Tibial artery (tissue), 4 donors: ENCODE data around the gene CYTH1.
A peak's percentile ranks its signal among the peaks of the same experiment; 100 is the strongest.

Source experiments
- DNase-seq, 2 donors: peaks; one replicate each; pipeline ENCODE4 v3.0.0-alpha.2; 2019
- H3K27ac ChIP-seq, 2 donors: fragments of 200-600 bp; sonication (generic) in 1 of 2; 1 replicate in 1 of 2; 2 replicates in 1 of 2; pipeline ENCODE4 v1.5.1; 2018 to 2019; ENCODE audit warnings: mild to moderate bottlenecking in 1 of 2
- H3K27me3 ChIP-seq, 2 donors: fragments of 200-600 bp; sonication (generic) in 1 of 2; one replicate each; pipeline versions ENCODE4 v1.5.1 to v1.6.0; 2016 to 2019
- H3K36me3 ChIP-seq, 3 donors: fragments of 200-600 bp; sonication (generic) in 2 of 3; one replicate each; pipeline ENCODE4 v1.5.1; 2016 to 2019; ENCODE audit warnings: mild to moderate bottlenecking in 2 of 3
- H3K4me1 ChIP-seq, 4 donors: fragments of 200-600 bp; sonication (generic) in 2 of 4; 1 replicate in 3 of 4; 2 replicates in 1 of 4; pipeline ENCODE4 v1.5.1; 2016 to 2019
- H3K4me3 ChIP-seq, 2 donors: fragments of 200-600 bp; sonication (generic) in 1 of 2; 1 replicate in 1 of 2; 2 replicates in 1 of 2; pipeline ENCODE4 v1.5.1; 2018 to 2019; ENCODE audit warnings: mild to moderate bottlenecking in 2 of 2
- H3K9me3 ChIP-seq, 3 donors: fragments of 200-600 bp; sonication (generic) in 1 of 3; one replicate each; pipeline ENCODE4 v1.5.1; 2016 to 2019
- intact Hi-C: fragments of 100-400 bp; cut with DNase I; formaldehyde crosslinking; loops from one replicate; pipeline ENCODE4 v1.15.0; 2023; ENCODE audit warnings: low total_unique reads
- TF ChIP-seq, protein P1 (sequence below), 2 experiments: fragments of 200-600 bp in 1 of 2; fragments of 450-650 bp in 1 of 2; IDR thresholded peaks; one replicate each; pipeline ENCODE4 v1.5.1; 2017 to 2019; ENCODE audit warnings: antibody characterized with exemption in 2 of 2, mild to moderate bottlenecking in 1 of 2, moderate library complexity in 1 of 2

The CYTH1 gene

DNA sequence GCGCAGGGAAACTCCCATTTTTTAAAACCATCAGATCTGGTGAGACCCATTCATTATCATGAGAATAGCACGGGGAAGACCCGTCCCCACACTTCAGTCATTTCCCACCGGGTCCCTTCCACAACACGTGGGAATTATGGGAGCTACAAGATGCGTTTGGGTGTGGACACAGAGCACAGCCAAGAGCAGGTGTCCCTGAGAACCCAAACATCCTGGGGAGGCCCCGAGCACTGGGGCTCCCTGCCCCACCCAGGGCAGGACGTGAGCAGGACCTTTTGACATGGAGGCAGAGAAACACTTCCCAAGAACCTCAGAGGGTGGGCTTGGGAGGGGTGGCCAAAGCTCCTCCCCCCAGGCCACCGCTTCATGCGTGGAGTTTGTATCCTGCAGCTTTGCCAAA, 115.0 kb downstream of the CYTH1 start:
- Histone ChIP-seq H3K27me3 (no peaks in the 10 kb centered on the region), H3K9me3 (no peaks in the 10 kb centered on the region), H3K27ac (no peak overlapping the region), H3K4me3 (no peak overlapping the region), H3K4me1 (peaks cover 0 to 6% (median 0%) of the 10 kb centered on the region in 4 donors), H3K36me3 (no peaks in the 10 kb centered on the region)
- intact Hi-C loops: no loop called here
- DNase-seq: no peak
- TF ChIP-seq, protein P1, sequence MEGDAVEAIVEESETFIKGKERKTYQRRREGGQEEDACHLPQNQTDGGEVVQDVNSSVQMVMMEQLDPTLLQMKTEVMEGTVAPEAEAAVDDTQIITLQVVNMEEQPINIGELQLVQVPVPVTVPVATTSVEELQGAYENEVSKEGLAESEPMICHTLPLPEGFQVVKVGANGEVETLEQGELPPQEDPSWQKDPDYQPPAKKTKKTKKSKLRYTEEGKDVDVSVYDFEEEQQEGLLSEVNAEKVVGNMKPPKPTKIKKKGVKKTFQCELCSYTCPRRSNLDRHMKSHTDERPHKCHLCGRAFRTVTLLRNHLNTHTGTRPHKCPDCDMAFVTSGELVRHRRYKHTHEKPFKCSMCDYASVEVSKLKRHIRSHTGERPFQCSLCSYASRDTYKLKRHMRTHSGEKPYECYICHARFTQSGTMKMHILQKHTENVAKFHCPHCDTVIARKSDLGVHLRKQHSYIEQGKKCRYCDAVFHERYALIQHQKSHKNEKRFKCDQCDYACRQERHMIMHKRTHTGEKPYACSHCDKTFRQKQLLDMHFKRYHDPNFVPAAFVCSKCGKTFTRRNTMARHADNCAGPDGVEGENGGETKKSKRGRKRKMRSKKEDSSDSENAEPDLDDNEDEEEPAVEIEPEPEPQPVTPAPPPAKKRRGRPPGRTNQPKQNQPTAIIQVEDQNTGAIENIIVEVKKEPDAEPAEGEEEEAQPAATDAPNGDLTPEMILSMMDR (IDR thresholded peaks at IDR 0.05): no peak

DNA sequence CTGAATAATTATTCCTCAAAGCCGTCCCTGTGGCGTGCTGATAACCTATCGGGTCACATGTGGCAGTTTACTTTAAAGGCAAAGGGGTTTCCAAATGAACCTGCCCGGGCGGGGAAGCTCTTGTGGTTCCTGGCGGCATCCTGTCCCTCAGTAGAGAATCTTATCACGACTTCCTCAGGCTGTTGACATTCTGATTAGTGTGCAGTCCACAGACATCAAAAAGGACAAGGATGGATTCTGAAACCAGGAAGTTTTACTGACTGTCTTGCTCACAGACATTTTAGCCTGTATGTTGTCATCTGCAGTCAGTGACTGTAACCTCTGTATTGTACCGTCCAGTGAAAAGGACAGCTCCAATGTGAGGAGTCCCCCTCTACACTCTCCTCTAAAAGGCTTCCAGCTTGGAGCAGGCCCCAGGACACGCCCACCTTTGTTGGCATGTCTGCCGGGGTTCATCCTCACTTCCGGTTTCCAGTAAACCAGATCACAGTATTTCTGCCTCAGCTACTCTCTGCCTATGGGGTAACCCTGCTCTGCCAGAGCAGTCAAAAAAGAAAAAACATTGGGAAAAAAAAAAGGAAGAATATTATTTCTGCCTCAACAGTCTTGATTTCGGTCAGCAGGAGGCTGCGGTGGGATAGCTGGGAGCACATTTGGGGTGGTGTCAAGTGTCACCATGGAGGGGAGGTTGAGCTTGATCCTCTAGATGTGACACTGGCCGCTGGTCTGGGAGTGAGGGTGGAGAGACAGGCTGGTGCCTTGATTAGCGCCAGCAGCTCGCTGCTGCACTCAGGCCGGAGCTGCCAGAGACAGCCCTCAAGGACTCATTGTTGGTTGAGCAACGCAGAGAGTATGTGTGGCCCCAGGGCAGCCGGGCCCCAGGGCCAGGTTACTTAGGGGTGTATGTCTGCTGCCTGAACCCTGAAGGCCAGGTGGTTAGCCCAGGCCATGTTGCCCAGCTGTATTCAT, 115.8 kb downstream of the CYTH1 start:
- H3K27ac ChIP-seq: no peak overlapping the region
- peak in 1 of 2 donors; percentile 51 for DNase-seq
- no peaks in the 10 kb centered on the region for H3K9me3 ChIP-seq
- intact Hi-C loops: no loop called here
- peaks cover 0 to 6% (median 0%) of the 10 kb centered on the region in 4 donors for H3K4me1 ChIP-seq
- TF ChIP-seq, protein P1 (IDR thresholded peaks at IDR 0.05): no peak
- no peaks in the 10 kb centered on the region for H3K36me3 ChIP-seq
- no peak overlapping the region for H3K4me3 ChIP-seq
- no peaks in the 10 kb centered on the region for H3K27me3 ChIP-seq

DNA sequence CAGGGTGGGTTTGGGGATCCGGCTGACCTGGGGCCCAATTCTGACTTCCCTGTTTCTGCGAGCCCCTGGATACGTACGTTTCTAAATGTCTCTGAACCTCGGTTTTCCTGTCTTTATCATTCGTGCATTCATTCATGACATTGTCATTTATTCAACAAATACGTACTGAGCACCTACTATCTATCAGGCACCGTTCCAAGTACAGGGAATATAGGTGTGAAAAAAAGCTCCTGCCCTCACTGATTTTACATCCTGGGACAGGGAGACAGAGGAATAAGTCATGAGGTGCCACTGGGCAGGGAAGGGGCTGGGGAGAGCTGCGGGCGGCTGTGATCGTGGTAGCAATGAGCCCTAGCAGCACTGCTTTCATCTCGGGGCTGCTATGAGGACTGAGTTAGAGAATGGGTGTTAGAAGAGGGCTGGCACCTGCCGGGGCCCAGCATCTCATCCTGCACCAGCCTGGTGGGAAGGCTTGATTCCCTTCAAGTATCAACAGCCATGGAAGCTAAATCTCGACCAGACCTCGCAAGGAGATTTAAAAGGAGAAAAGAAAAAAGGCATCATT, 116.6 kb downstream of the CYTH1 start:
- no peak for DNase-seq
- Histone ChIP-seq H3K4me3 (no peak overlapping the region), H3K36me3 (no peaks in the 10 kb centered on the region), H3K27me3 (no peaks in the 10 kb centered on the region), H3K4me1 (peaks cover 0 to 6% (median 0%) of the 10 kb centered on the region in 4 donors), H3K9me3 (no peaks in the 10 kb centered on the region), H3K27ac (no peak overlapping the region)
- intact Hi-C loops: no loop called here
- TF ChIP-seq, protein P1 (IDR thresholded peaks at IDR 0.05): no peak

DNA sequence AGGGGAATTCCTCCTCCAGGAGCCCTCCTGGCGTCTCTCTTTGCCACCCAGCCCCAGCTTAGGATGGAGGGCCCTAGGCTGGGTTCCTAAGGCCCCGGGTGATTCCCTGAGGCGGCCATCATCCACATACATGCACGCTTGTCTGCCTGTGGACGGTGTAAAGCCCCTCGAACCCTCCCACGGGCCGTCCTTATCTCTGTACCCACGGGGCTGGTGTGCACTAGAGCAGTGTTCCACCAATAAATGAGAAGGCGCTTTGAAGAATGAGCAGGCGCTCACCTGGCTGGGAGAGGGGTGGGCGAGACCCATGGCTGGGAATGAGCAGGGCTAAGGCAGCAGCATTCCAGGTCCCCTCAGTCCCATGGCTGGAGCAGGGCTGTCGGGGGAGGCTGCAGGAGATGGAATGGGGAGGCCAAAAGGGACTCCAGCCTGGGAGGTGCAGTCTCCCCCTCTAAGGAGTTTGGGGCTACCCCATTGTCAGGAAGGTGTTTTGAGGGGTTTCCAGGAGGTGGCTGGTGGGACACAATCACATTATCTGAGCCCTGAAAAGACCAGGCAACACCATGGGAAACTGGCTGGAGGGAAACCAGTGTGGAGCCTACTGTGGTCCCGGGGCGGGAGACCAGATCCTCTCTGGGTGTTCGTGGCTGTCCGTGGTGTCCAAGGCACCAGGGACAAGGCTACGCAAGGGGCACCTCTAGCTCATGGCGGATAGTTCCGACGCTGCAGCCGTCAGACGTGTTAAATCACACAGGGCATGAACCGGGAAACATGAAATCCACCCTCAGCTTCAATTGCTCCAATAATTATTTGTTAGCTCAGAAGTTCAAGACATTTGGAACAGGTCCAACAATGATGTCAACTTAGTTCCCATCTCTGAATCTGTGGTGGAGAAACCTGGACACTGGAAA, 117.3 kb downstream of the CYTH1 start:
- Histone ChIP-seq H3K4me3 (no peak overlapping the region), H3K27ac (no peak overlapping the region), H3K4me1 (peaks cover 0 to 6% (median 0%) of the 10 kb centered on the region in 4 donors), H3K27me3 (no peaks in the 10 kb centered on the region), H3K36me3 (no peaks in the 10 kb centered on the region), H3K9me3 (no peaks in the 10 kb centered on the region)
- TF ChIP-seq, protein P1 (IDR thresholded peaks at IDR 0.05): no peak
- intact Hi-C loops: no loop called here
- DNase-seq: no peak

DNA sequence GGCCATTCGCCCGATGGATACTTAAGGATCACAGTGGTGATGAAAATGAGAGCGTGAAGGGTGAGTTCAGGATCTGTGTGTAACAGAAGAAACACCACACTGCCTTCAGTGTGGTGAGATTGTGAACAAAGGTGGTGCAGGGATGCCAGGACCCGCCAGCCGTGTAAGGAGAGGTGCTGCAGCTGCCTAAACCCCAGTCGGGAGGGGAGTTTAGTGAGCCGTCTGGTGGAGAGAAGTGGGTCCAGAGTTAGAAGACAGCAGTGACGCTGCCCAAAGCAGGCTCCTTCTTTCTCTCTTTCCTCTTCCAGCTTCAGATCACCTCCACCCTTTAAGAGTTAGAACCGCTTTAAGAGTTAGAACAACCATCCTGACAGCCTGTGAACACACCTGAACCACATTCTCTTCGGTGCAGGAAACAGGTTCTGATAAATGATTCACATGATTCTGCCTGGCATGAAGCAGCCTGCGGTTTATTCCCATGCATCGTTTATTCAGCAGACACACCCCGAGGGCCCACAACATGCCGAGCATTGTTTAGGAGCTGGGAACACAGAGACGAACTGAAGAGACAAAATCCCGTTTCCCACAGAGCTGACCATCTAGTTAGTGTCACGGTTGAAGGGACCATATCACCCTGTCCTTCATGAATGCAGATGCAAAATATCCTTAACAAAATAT, 120.8 kb downstream of the CYTH1 start:
- intact Hi-C loops: no loop called here
- Histone ChIP-seq H3K9me3 (no peaks in the 10 kb centered on the region), H3K36me3 (no peaks in the 10 kb centered on the region), H3K4me1 (peaks cover 0 to 6% (median 0%) of the 10 kb centered on the region in 4 donors), H3K4me3 (no peak overlapping the region), H3K27me3 (peaks cover 0 to 6% of the 10 kb centered on the region in 2 donors), H3K27ac (no peak overlapping the region)
- no peak for DNase-seq
- TF ChIP-seq, protein P1 (IDR thresholded peaks at IDR 0.05): no peak
